Endothelial cell of hepatic sinusoid (primary cell): ENCODE data around the gene ACOXL.

Experiments used
- in situ Hi-C: cut with HindIII; loops from 2 replicates; pipeline ENCODE4 v1.10.0; 2017; ENCODE audit warnings: low sequenced_read_pairs

ACOXL gene

GRCh38 chr2:111119822-111120252, 387.5 kb downstream of the ACOXL start:
- in situ Hi-C loops, result no loop called here

- in situ Hi-C loops, result no loop called here
Measured at GRCh38 chr2:111120253-111121027, 388.1 kb downstream of the ACOXL start, which contains the start of gene BCL2L11. BCL2L11 (plus strand) TSS chr2:111120914; CDS start chr2:111123746, 2,832 bp downstream.

GRCh38 chr2:111121028-111121827, 388.9 kb downstream of the ACOXL start:
- in situ Hi-C loops, result no loop called here

- in situ Hi-C loops, result no loop called here
Measured at GRCh38 chr2:111121828-111122630, 389.7 kb downstream of the ACOXL start.

- in situ Hi-C loops, result no loop called here
Measured at GRCh38 chr2:111122631-111123421, 390.5 kb downstream of the ACOXL start.

- in situ Hi-C loops, result no loop called here
Measured at GRCh38 chr2:111123751-111124150, 391.4 kb downstream of the ACOXL start.

GRCh38 chr2:111126581-111126980, 394.2 kb downstream of the ACOXL start:
- in situ Hi-C loops, result no loop called here

- in situ Hi-C loops, result no loop called here
Measured at GRCh38 chr2:111127351-111127750, 395.0 kb downstream of the ACOXL start.

GRCh38 chr2:111128096-111128495, 395.7 kb downstream of the ACOXL start:
- in situ Hi-C loops, result no loop called here

GRCh38 chr2:111133603-111134002, 401.2 kb downstream of the ACOXL start:
- in situ Hi-C loops, result no loop called here

GRCh38 chr2:111134055-111134454, 401.7 kb downstream of the ACOXL start:
- in situ Hi-C loops, result no loop called here

GRCh38 chr2:111135237-111135909, 403.0 kb downstream of the ACOXL start:
- in situ Hi-C loops, result no loop called here

- in situ Hi-C loops, result no loop called here
Measured at GRCh38 chr2:111135910-111136297, 403.5 kb downstream of the ACOXL start.

- in situ Hi-C loops, result no loop called here
Measured at GRCh38 chr2:111138839-111139238, 406.5 kb downstream of the ACOXL start.

GRCh38 chr2:111139637-111140317, 407.4 kb downstream of the ACOXL start:
- in situ Hi-C loops, result no loop called here

GRCh38 chr2:111140815-111141214, 408.4 kb downstream of the ACOXL start:
- in situ Hi-C loops, result no loop called here

GRCh38 chr2:111142101-111142500, 409.7 kb downstream of the ACOXL start:
- in situ Hi-C loops, result no loop called here

GRCh38 chr2:111143107-111143842, 410.9 kb downstream of the ACOXL start:
- in situ Hi-C loops, result no loop called here

GRCh38 chr2:111143843-111144198, 411.4 kb downstream of the ACOXL start:
- in situ Hi-C loops, result no loop called here
